HT1080 (cell line): ENCODE data around the gene SDCCAG8. TPM values are rescaled to one million over a fixed set of nuclear protein-coding genes. Genes with fewer than 3 reads are reported as not detected.
"Not testable (repeated sequence)": the region's sequence is repeated elsewhere in the genome, so short reads cannot be mapped to it uniquely, and the experiment has no call there.

Experiments used
- DNase-seq: peaks from one replicate; pipeline ENCODE4 v3.0.0-alpha.2; 2015; ENCODE audit warnings: low read depth
- total RNA-seq: library from RNA; depleted of rRNA; stranded (reverse); fragments of >200 nt; shearing (Covaris generic); gene quantifications from 2 replicates; pipeline ENCODE4 v1.2.3, GENCODE V29; 2014

The SDCCAG8 gene
- total RNA-seq, 1 experiment from 2014 or later, result 39.9 TPM

- DNase-seq, result no peak
Measured at GRCh38 chr1:243323491-243323890, 67.7 kb downstream of the SDCCAG8 start.

GRCh38 chr1:243325305-243325890, 69.6 kb downstream of the SDCCAG8 start:
- DNase-seq, result peak; percentile 44

GRCh38 chr1:243332440-243332839, 76.6 kb downstream of the SDCCAG8 start:
- DNase-seq, result no peak

- DNase-seq, result no peak
Measured at GRCh38 chr1:243335292-243335691, 79.5 kb downstream of the SDCCAG8 start.

- no peak for DNase-seq
Measured at GRCh38 chr1:243336163-243336562, 80.3 kb downstream of the SDCCAG8 start.

GRCh38 chr1:243338848-243339247, 83.0 kb downstream of the SDCCAG8 start:
- DNase-seq, result not testable (repeated sequence)

- no peak for DNase-seq
Measured at GRCh38 chr1:243341074-243341473, 85.2 kb downstream of the SDCCAG8 start.

- DNase-seq, result peak; percentile 30
Measured at GRCh38 chr1:243343970-243344937, 88.4 kb downstream of the SDCCAG8 start.

GRCh38 chr1:243345205-243345604, 89.4 kb downstream of the SDCCAG8 start:
- DNase-seq, result no peak

GRCh38 chr1:243346016-243346415, 90.2 kb downstream of the SDCCAG8 start:
- no peak for DNase-seq

GRCh38 chr1:243346468-243346867, 90.6 kb downstream of the SDCCAG8 start:
- DNase-seq, result no peak

GRCh38 chr1:243348331-243348730, 92.5 kb downstream of the SDCCAG8 start:
- DNase-seq, result no peak

- DNase-seq, result no peak
Measured at GRCh38 chr1:243349128-243349527, 93.3 kb downstream of the SDCCAG8 start.

- no peak for DNase-seq
Measured at GRCh38 chr1:243351337-243351736, 95.5 kb downstream of the SDCCAG8 start.

GRCh38 chr1:243354511-243355153, 98.8 kb downstream of the SDCCAG8 start:
- DNase-seq, result no peak

- no peak for DNase-seq
Measured at GRCh38 chr1:243363832-243364231, 108.0 kb downstream of the SDCCAG8 start.

GRCh38 chr1:243364330-243364729, 108.5 kb downstream of the SDCCAG8 start:
- DNase-seq, result no peak

GRCh38 chr1:243364866-243365265, 109.0 kb downstream of the SDCCAG8 start:
- no peak for DNase-seq

- DNase-seq, result no peak
Measured at GRCh38 chr1:243367314-243367713, 111.5 kb downstream of the SDCCAG8 start.

GRCh38 chr1:243374412-243374811, 118.6 kb downstream of the SDCCAG8 start:
- DNase-seq, result no peak

- DNase-seq, result no peak
Measured at GRCh38 chr1:243375596-243375995, 119.8 kb downstream of the SDCCAG8 start.

- no peak for DNase-seq
Measured at GRCh38 chr1:243378669-243379068, 122.8 kb downstream of the SDCCAG8 start.
